ENCODE measurements around the gene ADAMTS12. TPM values are rescaled to one million over a fixed set of nuclear protein-coding genes. Genes with fewer than 3 reads are reported as not detected.

ADAMTS12 gene
- total and polyA plus RNA-seq, 8 donors: 0.31 to 4.2 (median 0.40) TPM

DNA sequence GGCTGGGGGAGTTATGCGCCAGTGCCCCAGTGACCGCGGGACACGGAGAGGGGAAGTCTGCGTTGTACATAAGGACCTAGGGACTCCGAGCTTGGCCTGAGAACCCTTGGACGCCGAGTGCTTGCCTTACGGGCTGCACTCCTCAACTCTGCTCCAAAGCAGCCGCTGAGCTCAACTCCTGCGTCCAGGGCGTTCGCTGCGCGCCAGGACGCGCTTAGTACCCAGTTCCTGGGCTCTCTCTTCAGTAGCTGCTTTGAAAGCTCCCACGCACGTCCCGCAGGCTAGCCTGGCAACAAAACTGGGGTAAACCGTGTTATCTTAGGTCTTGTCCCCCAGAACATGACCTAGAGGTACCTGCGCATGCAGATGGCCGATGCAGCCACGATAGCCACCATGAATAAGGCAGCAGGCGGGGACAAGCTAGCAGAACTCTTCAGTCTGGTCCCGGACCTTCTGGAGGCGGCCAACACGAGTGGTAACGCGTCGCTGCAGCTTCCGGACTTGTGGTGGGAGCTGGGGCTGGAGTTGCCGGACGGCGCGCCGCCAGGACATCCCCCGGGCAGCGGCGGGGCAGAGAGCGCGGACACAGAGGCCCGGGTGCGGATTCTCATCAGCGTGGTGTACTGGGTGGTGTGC lies 44.7 kb upstream of the ADAMTS12 start, which contains the start of gene RXFP3:
Gene RXFP3 (plus strand): TSS at position 6 of the 636 bp plus-strand sequence. CDS start 355 bp downstream, at position 361.
- peak in 4 of 6 donors; percentile 12 to 68 (median 38) for DNase-seq
- H3K27me3 ChIP-seq: peaks cover 0 to 23% (median 7%) of the 10 kb centered on the region in 4 donors
- WGBS, 2 donors: 5 to 6% methylated on average over 45 of the region's 45 CpGs
- no peak for FAIRE-seq
- ATAC-seq: peak; percentile 34 to 66 (median 63)
- H3K4me3 ChIP-seq: peak within 1 kb of the TSS in 3 of 4 donors; percentile 7 to 41 (median 16)
- no peaks in the 10 kb centered on the region for H3K4me1 ChIP-seq
- intact Hi-C loops (cut with DNase I): loop anchor here in 2 of 3 donors (10.0 kb wide), 2 partner anchors 462 to 502 kb away; no protein-coding TSS in a partner anchor
- no peak within 1 kb of the TSS for H3K27ac ChIP-seq
- TF ChIP-seq, protein P1, sequence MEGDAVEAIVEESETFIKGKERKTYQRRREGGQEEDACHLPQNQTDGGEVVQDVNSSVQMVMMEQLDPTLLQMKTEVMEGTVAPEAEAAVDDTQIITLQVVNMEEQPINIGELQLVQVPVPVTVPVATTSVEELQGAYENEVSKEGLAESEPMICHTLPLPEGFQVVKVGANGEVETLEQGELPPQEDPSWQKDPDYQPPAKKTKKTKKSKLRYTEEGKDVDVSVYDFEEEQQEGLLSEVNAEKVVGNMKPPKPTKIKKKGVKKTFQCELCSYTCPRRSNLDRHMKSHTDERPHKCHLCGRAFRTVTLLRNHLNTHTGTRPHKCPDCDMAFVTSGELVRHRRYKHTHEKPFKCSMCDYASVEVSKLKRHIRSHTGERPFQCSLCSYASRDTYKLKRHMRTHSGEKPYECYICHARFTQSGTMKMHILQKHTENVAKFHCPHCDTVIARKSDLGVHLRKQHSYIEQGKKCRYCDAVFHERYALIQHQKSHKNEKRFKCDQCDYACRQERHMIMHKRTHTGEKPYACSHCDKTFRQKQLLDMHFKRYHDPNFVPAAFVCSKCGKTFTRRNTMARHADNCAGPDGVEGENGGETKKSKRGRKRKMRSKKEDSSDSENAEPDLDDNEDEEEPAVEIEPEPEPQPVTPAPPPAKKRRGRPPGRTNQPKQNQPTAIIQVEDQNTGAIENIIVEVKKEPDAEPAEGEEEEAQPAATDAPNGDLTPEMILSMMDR (IDR thresholded peaks at IDR 0.05): no peak
- no peaks in the 10 kb centered on the region for H3K36me3 ChIP-seq
- H3K9me3 ChIP-seq: no peaks in the 10 kb centered on the region

DNA sequence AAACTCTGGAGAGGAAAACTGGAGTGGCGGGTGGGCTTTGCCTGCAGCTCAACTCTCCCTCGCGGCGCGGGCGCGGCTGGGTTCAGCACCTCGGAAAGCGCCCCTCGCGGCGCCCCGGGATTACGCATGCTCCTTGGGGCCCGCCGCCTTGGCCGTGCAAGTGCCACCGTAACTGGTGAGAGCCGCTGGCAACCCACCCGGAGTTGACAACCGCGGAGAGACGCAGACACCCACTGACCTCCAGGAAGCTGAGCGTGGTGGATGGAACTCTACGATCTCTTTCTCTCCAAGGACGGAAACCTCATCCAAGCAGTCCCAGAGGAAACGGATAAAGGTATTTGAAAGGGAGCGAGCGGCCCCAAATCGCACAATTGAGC lies 44.2 kb upstream of the ADAMTS12 start:
- H3K9me3 ChIP-seq: no peaks in the 10 kb centered on the region
- peak overlapping the region in 2 of 4 donors; percentile 16 to 41 for H3K4me3 ChIP-seq
- intact Hi-C loops (cut with DNase I): loop anchor here in 2 of 3 donors (10.0 kb wide), 2 partner anchors 461 to 501 kb away; no protein-coding TSS in a partner anchor
- WGBS, 2 donors: 1% methylated on average over 30 of the region's 30 CpGs
- H3K4me1 ChIP-seq: no peaks in the 10 kb centered on the region
- no peaks in the 10 kb centered on the region for H3K36me3 ChIP-seq
- FAIRE-seq: no peak
- TF ChIP-seq, protein P1 (IDR thresholded peaks at IDR 0.05): peak in 2 of 4 donors; percentile 5 to 27
- no peak overlapping the region for H3K27ac ChIP-seq
- DNase-seq: peak; percentile 33 to 88 (median 60)
- peaks cover 0 to 23% (median 7%) of the 10 kb centered on the region in 4 donors for H3K27me3 ChIP-seq
- ATAC-seq: peak; percentile 93 to 96 (median 96)

DNA sequence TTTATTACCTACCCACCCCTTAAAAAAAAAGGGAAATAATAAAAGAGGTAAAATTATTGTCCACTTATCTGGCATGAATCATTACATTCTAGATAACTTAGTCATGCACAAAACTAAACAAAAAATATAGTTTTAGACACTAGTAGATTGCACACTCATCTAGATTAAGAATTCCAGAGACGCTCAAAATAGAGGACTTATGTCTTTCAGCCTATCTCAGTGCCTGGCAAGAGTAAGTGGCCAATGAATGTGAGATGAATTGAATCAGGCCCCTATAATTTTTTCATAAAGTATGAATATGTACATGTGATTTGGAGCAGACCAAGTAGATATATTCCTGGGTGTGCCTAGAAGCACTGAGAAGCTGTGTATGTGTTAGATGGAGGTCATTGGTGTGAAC lies 42.4 kb upstream of the ADAMTS12 start:
- ATAC-seq: no peak
- Histone ChIP-seq H3K4me3 (no peak overlapping the region), H3K27me3 (peaks cover 0 to 23% (median 7%) of the 10 kb centered on the region in 4 donors), H3K9me3 (no peaks in the 10 kb centered on the region), H3K27ac (no peak overlapping the region), H3K36me3 (no peaks in the 10 kb centered on the region), H3K4me1 (no peaks in the 10 kb centered on the region)
- DNase-seq: no peak
- intact Hi-C loops (cut with DNase I): loop anchor here in 2 of 3 donors (10.0 kb wide), 2 partner anchors 459 to 499 kb away; no protein-coding TSS in a partner anchor
- TF ChIP-seq, protein P1 (IDR thresholded peaks at IDR 0.05): no peak
- 39 to 57% methylated on average over 1 of the region's 1 CpG for WGBS, 2 donors
- no peak for FAIRE-seq

DNA sequence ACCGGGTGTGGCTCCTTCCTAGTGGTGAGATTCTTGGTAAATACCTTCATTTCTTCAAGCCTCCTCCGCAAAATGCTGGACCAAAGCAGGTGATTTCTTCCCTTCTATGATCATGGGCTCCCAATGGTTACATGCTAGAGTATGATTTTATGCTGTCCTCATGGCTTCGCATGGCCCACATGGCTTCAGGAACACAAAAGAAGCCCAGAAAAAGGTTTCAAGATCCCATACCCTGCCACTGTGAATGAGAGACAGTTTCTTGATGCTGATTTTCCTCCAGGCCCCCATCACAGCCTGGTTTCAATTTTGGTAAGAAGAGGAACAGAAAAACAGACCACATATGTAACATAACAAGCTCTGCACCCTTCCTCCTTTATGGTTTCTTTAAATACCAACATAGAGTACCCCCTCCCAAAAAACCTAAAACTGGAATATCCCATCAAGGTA lies 42.0 kb upstream of the ADAMTS12 start:
- DNase-seq: no peak
- Histone ChIP-seq H3K9me3 (no peaks in the 10 kb centered on the region), H3K27me3 (peaks cover 0 to 23% (median 7%) of the 10 kb centered on the region in 4 donors), H3K27ac (no peak overlapping the region), H3K36me3 (no peaks in the 10 kb centered on the region), H3K4me1 (no peaks in the 10 kb centered on the region), H3K4me3 (no peak overlapping the region)
- FAIRE-seq: no peak
- ATAC-seq: no peak
- TF ChIP-seq, protein P1 (IDR thresholded peaks at IDR 0.05): no peak
- 61 to 76% methylated on average over 3 of the region's 3 CpGs for WGBS, 2 donors
- intact Hi-C loops (cut with DNase I): loop anchor here in 2 of 3 donors (10.0 kb wide), 2 partner anchors 459 to 499 kb away; no protein-coding TSS in a partner anchor
